ENCODE data around the gene SEC14L1.
"Not testable (repeated sequence)": the region's sequence is repeated elsewhere in the genome, so short reads cannot be mapped to it uniquely, and the experiment has no call there.

SEC14L1 gene

DNA sequence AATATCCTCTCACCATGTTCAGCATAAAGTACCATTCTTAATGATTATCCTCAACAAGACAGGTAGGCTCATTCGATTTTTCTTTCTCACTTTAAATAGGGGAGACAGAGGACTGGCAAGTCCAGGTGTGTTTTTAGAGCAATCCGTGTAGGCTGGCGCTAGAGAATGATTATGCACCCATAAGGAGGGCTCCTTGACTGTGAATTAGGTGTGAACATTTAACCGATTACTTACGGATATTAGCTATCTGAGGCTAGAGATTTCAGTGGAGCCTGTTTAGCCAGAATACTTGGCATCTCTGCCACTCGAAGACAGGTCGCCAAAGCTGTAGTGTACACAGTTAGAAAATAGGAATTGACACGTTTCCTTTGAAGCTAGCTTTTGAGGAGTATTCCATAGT lies 1.9 kb downstream of the SEC14L1 start:
- DNase-seq (ENCODE audit: low spot score) = no peak

DNA sequence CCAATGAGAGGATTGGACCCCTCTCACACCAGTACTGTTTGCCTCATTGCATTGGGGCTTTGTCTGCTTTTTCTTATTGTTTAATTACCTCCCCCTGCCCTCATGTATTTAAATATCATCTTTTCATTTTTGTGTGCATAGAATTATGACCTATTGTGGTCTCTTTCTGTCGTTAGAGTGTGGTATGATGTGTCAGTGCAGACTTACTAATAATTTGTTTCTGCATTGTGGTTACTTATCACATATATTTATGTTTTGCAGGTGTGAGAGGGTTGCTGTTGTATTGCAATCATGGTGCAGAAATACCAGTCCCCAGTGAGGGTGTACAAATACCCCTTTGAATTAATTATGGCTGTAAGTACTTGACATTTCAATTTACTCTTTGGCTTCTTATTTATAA lies 2.5 kb downstream of the SEC14L1 start:
- DNase-seq (ENCODE audit: low spot score) = no peak

DNA sequence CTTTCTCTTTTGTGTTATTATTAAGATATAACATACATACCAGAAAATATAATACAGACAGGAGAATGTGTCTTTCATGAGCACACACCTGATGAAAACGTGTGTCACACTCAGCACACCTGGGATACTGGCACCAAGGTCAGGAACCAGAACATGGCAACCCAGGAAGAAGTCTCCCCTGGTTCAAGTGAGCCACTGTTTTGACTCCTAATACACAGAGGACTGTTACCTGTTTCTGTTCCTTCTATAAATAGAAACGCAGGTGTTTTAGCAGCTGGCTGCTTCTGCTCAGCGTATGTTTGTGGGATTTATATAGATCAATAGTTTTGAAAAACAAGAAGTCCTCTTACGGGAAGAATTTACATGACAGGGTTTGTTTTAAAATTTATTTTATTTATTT lies 3.5 kb downstream of the SEC14L1 start:
- DNase-seq (ENCODE audit: low spot score) = no peak

DNA sequence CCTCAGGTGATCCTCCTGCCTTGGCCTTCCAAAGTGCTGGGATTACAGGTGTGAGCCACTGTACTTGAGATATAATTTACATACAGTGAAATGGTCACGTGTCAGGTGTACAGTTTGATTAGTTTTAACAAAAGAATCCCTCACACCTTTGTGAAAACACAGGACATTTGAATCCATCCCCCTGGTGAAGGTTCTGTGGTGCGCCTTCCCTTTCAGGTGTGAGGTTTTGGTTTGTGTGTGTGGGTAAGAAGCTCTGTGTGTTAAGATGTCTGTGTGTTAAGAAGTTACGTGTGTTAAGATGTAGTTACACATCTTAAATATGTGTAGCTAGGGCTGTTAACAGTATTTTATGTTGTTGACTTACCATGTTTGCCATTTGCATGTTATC lies 4.4 kb downstream of the SEC14L1 start:
- no peak for DNase-seq (ENCODE audit: low spot score)

DNA sequence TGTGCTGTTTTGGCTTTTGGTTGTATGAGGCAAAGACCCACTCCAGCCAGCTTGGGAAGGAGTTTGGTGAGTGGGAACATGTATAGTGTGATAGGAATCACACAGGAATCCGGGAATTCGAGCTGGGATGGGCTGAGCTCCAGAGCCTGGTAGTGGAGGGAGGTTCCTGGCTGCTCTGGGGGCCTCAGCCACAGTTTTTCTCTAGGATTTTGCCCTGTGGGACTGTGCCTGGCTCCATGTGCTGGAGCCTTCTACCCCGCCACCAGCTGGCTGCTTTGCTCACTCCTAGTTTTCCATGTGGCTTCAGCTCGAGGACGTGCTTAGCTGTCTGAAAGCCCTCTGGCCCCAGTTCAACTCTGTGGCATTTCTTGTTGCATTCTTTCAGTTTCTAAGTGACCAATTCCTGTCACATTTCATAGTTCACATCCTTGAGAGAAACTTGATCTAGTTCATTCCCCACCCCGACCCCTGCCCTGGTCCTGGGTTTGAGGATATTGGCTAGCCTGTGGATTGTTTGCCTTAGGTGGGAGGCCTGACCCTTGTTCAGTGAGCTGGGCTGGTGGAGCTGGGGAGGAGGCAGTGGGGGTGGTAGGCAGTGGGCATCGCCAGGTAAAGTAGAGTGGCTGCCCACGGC lies 5.0 kb downstream of the SEC14L1 start:
- no peak for DNase-seq (ENCODE audit: low spot score)

DNA sequence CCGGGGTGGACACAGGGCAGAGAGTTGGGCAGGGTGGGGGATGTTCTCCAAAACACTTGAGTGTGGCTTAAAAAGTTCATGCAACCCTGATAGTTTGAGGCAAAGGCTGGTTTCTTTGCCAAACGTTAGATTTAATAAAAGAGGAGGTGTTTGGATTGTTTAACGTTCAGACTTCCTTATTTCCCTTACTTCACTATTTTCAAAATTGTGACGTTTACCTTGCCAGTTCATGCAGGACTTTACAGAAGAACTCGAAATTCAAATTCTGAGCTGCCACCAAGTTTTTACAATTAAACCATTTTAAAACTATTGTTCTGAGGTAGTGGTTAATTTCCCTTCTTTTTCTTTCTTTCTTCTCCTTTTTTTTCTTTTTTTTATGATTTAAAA lies 5.5 kb downstream of the SEC14L1 start:
- no peak for DNase-seq (ENCODE audit: low spot score)

DNA sequence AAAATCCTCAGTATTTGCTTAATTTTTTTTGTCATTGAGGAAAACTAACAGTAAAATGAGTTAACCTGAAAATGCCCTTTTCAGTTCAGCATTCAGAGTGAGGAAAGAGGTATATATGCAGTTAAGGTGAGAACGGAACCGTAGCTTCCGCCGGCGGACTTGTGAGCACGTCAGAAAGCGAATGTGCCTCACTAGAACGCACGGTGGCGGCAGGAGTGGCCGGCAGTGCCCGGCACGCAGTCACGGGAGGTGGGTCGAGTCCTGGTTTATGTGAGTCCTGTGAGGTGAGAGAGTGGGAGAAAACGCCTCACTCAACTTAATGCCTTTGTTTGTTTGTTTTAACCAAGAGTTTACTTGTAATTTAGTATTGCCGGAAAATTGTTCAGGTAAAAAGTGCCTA lies 6.1 kb downstream of the SEC14L1 start:
- no peak for DNase-seq (ENCODE audit: low spot score)

DNA sequence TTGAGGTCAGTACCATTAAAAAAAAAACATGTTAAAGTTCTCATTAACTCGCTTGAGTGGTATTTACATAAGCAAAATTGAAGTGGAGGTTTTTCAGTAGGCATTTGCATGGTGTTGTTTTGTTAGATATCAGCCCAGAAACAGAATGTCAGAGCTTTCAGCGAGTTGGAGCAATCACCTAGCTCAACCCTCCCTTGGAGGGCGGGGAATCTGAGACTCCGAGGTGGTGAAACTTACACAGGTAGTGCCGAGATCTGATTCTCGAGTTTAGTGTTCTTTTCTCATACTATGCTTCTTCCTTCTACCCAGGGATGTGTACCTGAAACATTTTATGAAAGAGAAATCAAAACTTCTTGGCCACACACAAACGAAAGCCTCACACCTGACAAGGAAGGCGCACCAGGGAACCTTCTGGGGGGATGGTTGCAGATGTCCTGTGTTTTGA lies 6.6 kb downstream of the SEC14L1 start:
- no peak for DNase-seq (ENCODE audit: low spot score)

DNA sequence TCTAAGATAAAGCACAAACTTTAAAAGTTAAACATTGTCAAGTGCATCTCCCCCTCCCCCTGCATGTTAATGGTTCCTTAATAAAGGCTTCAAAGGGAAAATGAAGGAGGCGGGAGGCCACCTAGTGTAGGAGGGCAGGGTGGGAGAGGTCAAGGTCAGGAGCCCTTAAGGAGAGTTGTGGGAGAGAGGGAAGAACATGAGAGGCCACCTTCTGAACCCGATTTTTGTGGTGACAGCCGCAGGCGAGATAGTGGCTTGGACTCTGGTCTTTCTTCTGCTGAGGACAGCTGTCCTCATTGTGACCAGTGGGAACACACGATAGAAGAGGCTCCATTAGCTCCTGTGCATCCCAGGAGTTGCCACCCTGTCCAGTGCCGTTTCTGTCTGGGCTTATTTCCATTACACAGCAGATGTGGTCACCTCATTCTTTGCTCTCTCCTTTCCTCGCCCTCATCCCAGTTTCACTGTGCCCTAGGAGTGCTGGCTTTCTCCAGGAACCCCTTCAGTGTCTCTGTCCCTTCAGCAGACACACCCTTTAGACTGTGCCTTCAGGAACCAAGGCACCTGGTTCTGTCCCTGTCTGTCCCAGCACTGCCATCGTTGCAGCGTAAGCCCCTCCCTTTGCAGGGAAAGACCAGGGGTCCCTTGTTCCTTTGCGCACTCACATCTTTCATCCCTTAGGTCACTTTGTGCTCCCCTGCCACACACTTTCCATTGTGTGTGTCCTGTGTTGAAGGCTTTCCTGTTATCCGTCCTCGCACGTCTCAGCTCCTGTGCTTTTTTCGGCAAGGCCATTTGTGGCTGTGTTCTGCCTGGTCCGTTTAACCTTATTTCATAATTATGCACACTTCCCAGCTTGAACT lies 7.5 kb downstream of the SEC14L1 start:
- no peak for DNase-seq (ENCODE audit: low spot score)

DNA sequence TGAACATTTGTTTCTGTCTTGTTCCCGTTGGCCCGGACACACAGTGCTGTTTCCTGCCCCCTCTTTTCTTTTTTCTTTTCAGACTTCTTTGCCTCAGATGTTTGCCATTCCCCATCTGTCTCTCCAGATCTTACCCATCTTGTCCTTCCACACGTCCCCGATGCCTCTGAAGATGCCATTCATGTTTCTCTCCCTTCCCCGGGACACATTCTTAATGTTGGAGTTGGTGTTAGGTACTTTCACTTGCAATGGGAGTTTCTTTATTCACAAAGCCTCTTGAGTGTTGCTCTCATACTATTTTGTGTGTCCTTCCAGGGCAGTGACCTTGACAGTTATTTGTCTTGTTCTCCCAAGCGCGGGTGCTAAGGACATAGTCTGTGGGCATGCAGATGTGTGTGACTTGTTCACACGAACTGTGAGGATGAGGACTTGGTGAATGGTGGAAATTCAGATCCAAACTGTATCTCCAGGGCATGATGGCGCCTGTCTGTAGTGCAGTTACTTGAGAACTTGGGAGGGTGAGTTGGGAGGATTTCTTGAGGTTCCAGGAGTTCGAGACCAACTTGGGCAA lies 8.3 kb downstream of the SEC14L1 start:
- no peak for DNase-seq (ENCODE audit: low spot score)

DNA sequence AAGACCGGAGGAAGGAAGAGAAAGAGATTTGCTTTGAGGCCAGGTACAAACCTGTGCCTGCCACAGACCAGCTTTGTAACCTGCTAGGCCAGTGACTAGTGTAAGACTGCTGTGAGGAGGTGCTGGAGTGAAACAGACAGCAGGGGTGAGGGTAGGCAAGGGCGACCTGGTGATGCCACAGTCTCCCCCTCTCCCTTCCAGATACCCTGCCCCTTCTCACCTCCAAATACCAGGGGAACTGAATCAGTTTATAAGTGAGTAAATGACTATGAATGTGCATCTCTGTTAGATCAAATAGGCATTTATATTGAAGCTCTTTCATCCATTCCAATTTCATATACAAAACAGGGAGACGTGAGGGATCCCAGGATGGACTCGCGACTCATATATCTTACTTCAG lies 9.4 kb downstream of the SEC14L1 start:
- DNase-seq (ENCODE audit: low spot score) = no peak

DNA sequence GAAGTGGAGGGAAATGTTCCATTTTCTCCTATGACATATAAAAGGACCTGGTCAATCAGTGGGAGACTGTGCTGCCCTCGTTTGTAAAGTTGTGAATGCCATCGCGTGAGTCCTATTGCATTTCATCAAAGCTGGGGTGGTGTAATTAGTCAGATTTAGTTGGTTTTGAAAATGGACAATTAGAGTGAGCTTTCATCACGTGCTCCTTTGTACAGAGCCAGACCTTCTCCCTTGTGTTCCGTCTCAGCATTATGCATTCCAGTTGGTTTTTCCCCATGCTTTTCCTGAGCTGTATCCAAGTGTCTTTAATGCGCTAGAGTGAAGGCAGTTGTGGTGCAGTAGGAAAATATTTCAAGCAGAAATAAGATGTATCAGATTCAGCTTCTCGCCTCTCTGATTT lies 10.4 kb downstream of the SEC14L1 start:
- no peak for DNase-seq (ENCODE audit: low spot score)

DNA sequence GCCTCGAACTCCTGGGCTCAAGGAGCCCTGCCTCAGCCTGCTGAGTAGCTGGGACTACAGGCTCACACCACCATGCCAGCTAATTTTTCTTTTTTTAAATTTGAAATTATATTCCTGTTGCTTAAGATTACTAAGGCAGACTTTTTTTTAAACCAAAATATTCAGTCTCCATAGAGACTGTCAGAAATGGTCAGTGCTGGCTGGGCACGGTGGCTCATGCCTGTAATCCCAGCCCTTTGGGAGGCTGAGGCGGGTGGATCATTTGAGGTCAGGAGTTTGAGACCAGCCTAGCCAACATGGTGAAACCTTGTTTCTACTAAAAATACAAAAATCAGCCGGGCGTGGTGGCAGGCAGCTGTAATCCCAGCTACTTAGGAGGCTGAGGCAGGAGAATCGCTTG lies 11.3 kb downstream of the SEC14L1 start:
- DNase-seq (ENCODE audit: low spot score) = not testable (repeated sequence)

DNA sequence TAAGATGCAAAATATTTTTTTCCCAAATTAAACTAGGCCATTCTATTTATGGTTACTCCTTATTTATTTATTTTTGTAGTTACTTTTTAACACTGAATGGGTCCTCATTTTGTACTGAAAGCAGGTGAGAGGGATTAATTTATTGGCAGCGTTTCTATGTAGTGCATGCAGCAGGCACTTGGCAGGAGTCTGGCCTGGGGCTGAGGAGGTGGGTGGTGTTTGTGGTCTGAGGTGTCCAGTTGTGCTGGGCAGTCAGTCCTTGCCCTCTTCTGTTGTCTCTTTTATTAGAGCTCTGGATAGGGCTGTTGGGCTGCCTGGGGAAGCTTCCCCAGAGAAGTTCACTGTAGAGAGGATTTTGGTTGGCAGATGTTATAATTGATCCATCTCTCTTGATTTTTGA lies 12.7 kb downstream of the SEC14L1 start:
- no peak for DNase-seq (ENCODE audit: low spot score)

DNA sequence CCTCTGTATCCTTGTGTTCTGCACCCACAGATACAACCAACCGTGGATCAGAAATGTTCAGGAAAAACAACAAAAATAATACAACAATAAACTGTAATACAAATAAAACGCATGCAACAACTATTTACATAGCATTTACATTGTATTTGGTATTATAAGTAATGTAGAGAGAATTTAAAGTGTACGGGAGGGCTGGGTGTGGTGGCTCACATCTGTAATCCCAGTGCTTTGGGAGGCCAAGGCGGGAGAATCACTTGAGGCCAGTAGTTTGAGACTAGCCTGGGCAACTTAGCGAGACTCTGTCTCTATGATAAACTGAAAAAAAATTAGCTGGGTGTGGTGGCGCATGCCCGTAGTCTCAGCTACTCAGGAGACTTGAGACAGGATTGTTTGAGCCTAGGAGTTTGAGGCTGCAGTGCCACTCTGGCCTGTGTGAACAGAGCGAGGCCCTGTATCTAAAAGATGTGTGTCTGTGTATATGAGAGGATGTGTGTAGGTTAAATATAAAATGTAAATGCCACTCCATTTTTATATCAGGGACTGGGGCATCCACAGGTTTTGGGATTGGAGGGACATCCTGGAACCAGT lies 13.3 kb downstream of the SEC14L1 start:
- no peak for DNase-seq (ENCODE audit: low spot score)

DNA sequence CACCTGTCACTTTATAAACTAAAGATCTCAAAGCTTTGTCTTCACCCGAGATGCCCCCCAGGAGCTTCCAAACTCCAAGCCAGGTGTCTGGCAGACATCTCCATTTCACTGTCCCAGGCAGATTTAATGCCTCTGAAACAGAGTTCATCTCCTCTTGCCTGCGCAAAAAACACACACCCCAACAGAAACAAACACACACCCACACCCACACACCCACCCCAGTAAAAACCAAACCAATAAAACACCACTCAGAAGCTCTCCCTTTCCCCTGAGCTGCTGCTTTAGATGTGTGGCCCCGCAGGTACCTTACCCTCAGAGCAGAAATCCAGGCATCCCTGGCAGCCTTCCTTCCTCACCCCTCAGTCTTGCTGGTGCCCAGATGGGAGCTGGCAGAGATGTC lies 14.4 kb downstream of the SEC14L1 start:
- DNase-seq (ENCODE audit: low spot score) = no peak

DNA sequence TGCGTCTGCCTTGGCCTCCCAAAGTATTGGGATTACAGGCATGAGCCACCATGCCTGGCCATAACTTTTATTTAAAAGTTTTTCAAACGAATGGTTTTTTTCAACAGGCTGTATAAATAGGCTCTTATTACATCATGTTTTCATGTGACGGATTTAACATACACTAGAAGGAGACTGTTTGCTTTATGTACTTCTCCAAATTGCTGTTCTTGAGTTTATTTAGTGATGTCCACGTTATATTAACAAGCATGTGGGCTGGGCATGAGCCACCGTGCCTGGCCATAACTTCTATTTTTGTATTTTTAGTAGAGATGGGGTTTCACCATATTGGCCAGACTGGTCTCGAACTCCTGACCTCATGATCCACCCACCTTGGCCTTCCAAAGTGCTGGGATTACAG lies 17.0 kb downstream of the SEC14L1 start:
- not testable (repeated sequence) for DNase-seq (ENCODE audit: low spot score)

DNA sequence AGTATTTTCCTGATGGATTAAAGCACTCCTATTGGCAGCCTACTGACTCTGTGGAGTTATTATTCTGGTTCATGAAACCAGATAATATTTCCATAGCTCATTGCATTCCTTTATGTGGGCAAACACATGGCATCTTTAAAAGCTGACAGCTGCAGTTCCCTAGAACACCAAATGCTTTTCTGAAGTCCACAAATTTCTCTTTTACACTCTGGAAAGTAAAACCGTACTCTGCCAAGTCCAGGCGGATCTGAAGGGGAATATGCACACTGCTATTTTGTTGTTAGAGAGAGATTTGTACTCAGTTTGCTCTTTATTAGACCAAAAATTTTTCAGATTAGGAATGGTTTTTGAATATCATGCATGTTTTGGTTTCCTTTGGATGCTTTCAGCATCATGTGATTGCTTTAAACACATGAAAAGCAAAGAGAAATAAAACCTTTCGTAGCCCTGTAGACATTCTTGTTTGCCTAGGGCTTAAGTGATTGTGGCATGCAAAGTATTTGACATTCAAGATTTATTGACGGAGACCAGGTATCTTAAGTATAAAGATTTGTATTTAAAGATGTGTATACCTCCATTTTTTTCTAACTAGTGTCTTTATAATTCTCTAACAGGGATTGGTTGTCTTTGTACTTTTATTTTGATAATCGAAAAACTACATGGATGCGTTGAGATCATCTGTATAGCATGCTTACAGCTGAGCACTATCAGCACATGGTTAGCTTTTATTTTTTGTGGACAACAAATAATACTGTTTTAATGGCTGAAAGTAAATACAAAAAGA lies 19.5 kb downstream of the SEC14L1 start:
- DNase-seq (ENCODE audit: low spot score) = no peak

DNA sequence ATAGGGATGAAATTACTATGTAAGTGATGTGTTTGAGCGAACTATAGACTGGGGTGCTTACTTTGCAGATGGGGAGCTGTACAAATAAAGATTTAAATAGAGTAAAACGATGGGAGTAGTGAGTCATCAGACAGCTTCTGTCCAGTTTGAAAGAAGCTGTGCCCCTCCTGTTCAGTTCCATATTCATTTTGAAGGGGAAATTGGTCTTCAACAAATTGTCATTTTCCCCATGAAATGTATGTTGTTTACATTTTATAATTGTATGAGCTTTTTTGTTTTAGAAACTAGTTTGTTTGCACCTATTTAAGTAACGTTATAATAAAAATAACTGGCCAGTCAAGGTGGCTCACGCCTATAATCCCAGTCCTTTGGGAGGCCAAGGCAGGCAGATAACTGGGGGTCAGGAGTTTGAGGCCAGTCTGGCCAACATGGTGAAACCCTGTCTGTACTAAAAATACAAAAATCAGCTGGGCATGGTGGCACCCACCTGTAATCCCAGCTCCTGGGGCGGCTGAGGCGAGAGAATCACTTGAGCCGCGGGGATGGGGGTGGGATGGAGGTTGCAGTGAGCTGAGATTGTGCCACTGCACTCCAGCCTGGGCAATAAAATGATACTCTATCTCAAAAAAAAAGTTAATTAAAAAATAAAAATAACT lies 20.2 kb downstream of the SEC14L1 start:
- no peak for DNase-seq (ENCODE audit: low spot score)

DNA sequence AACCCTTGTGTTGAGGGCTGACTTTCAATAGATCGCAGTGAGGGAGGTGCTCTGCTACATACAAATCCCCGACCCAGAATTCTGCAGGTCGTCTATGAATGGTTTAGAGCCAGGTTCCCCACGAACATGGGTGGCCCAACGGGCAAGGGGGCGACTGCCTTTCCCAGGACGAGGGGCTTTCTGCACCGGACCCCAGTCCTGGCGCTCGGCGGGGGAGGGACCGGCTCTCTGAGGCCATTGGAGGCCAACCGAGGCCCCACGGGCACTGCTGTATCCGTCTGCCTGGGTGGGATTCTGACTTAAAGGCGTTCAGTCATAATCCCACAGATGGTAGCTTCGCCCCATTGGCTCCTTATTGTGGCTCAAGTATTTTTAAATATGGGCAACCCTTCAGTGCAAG lies 21.2 kb downstream of the SEC14L1 start:
- no peak for DNase-seq (ENCODE audit: low spot score)

DNA sequence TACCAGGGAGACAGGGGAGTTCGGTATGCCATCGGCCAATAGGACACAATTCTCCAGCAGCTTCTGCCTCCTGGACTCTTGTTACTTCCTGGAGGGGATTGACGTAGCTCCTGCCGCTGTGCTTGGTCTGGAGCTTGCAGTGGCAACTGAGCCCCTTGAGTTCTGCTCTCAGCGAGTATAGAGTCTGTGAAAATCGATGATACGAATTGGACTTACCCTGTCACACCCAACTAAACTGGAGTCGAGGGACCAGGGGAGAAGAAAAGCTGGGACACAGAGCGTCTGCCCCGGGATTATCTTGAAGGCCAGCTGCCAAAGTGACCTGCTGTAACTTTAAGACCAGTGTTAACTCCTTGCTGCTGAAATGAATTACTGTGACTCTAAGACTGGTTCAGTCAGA lies 22.2 kb downstream of the SEC14L1 start:
- no peak for DNase-seq (ENCODE audit: low spot score)

Measured in CD4-positive, alpha-beta T cell treated with Interleukin-6 at 100 ng/mL for 8 hours (primary cell).